GM23338 (cell line): ENCODE results near the gene CIAPIN1. TPM values are rescaled to one million over a fixed set of nuclear protein-coding genes. Genes with fewer than 3 reads are reported as not detected.

Source experiments
- ATAC-seq: fragments of 200-7000 bp; cut with Tn5 transposase; 3 replicates; pipeline ENCODE4 v1.9.1; 2020
- DNase-seq: peaks from one replicate; pipeline ENCODE4 v3.0.0-alpha.2; 2015; ENCODE audit warnings: low spot score
- H2AFZ ChIP-seq: fragments of 200-600 bp; sonication (generic); 2 replicates; pipeline ENCODE4 v1.8.0; 2016; ENCODE audit warnings: antibody characterized with exemption, mild to moderate bottlenecking, moderate library complexity
- H3F3A ChIP-seq: fragments of 200-600 bp; sonication (generic); replicated peaks from 2 replicates; pipeline ENCODE4 v1.8.0; 2017; ENCODE audit warnings: antibody characterized with exemption, mixed run types, low read depth
- H3K27ac ChIP-seq: fragments of 200-600 bp; sonication (generic); 2 replicates; pipeline ENCODE4 v1.6.1; 2016; ENCODE audit warnings: low read depth
- H3K27me3 ChIP-seq: fragments of 200-600 bp; sonication (generic); 2 replicates; pipeline ENCODE4 v1.8.0; 2016; ENCODE audit warnings: mild to moderate bottlenecking, mixed run types, moderate library complexity; ENCODE audit not compliant: insufficient read depth
- H3K36me3 ChIP-seq: fragments of 200-600 bp; sonication (generic); 2 replicates; pipeline ENCODE4 v1.8.0; 2016; ENCODE audit warnings: mild to moderate bottlenecking; ENCODE audit not compliant: insufficient read depth
- H3K4me1 ChIP-seq: fragments of 200-600 bp; sonication (generic); 2 replicates; pipeline ENCODE4 v1.8.0; 2016; ENCODE audit warnings: mild to moderate bottlenecking, moderate library complexity; ENCODE audit not compliant: insufficient read depth
- H3K4me2 ChIP-seq: fragments of 200-600 bp; sonication (generic); 2 replicates; pipeline ENCODE4 v1.7.1; 2017; ENCODE audit warnings: mixed run types
- H3K4me3 ChIP-seq: fragments of 200-600 bp; sonication (generic); 2 replicates; pipeline ENCODE4 v1.6.1; 2016; ENCODE audit warnings: mixed run types
- H3K79me2 ChIP-seq: fragments of 200-600 bp; sonication (generic); replicated peaks from 2 replicates; pipeline ENCODE4 v1.8.0; 2017; ENCODE audit warnings: mild to moderate bottlenecking; ENCODE audit not compliant: insufficient read depth
- H3K9me2 ChIP-seq: fragments of 200-600 bp; sonication (generic); 2 replicates; pipeline ENCODE4 v1.8.0; 2017; ENCODE audit not compliant: insufficient read depth
- H4K20me1 ChIP-seq: fragments of 200-600 bp; sonication (generic); replicated peaks from 2 replicates; pipeline ENCODE4 v1.8.0; 2017; ENCODE audit warnings: mild to moderate bottlenecking; ENCODE audit not compliant: insufficient read depth
- H3K27ac Mint-ChIP-seq: 2 replicates; pipeline ENCODE4 v1.8.0; 2020; ENCODE audit warnings: inconsistent platforms, mild to moderate bottlenecking, moderate library complexity, mixed read lengths
- H3K27me3 Mint-ChIP-seq: 3 replicates; pipeline ENCODE4 v1.8.0; 2022; ENCODE audit warnings: low read depth, mild to moderate bottlenecking, moderate library complexity, mixed read lengths, inconsistent platforms; ENCODE audit not compliant: insufficient read depth, poor library complexity
- H3K36me3 Mint-ChIP-seq: 3 replicates; pipeline ENCODE4 v1.8.0; 2021; ENCODE audit warnings: low read depth, mild to moderate bottlenecking, inconsistent platforms, moderate library complexity, mixed read lengths
- H3K4me1 Mint-ChIP-seq: 3 replicates; pipeline ENCODE4 v1.8.0; 2020; ENCODE audit warnings: mild to moderate bottlenecking, inconsistent platforms, mixed read lengths
- H3K4me3 Mint-ChIP-seq: 3 replicates; pipeline ENCODE4 v1.8.0; 2021; ENCODE audit warnings: moderate library complexity, mild to moderate bottlenecking, inconsistent platforms, mixed read lengths
- H3K9me3 Mint-ChIP-seq: 3 replicates; pipeline ENCODE4 v1.8.0; 2020; ENCODE audit warnings: moderate library complexity, mild to moderate bottlenecking, inconsistent platforms, mixed read lengths
- CREB1 ChIP-seq: fragments of 250-450 bp; sonication (Bioruptor Pico); IDR thresholded peaks from 2 replicates; pipeline ENCODE4 v1.5.0; 2020; ENCODE audit warnings: low read depth, mild to moderate bottlenecking, moderate library complexity
- ETS1 ChIP-seq: IDR thresholded peaks from 2 replicates; pipeline ENCODE4 v1.6.1; 2016; ENCODE audit warnings: antibody characterized with exemption
- EZH2 ChIP-seq: fragments of 200-600 bp; sonication (generic); IDR thresholded peaks from one replicate; pipeline ENCODE4 v1.8.0; 2017; ENCODE audit warnings: antibody characterized with exemption, mild to moderate bottlenecking, low read depth; ENCODE audit not compliant: unreplicated experiment
- EZH2phosphoT487 ChIP-seq: fragments of 200-600 bp; sonication (generic); IDR thresholded peaks from one replicate; pipeline ENCODE4 v1.8.1; 2018; ENCODE audit warnings: antibody characterized with exemption; ENCODE audit not compliant: unreplicated experiment
- NANOG ChIP-seq: IDR thresholded peaks from 2 replicates; pipeline ENCODE4 v1.6.1; 2016; ENCODE audit warnings: antibody characterized with exemption, borderline replicate concordance
- POLR2AphosphoS5 ChIP-seq: IDR thresholded peaks from 2 replicates; pipeline ENCODE4 v1.6.1; 2016; ENCODE audit warnings: antibody characterized with exemption, low read depth
- STAT1 ChIP-seq: IDR thresholded peaks from one replicate; pipeline ENCODE4 v1.6.1; 2016; ENCODE audit warnings: antibody characterized with exemption; ENCODE audit not compliant: unreplicated experiment
- ZNF114 ChIP-seq: fragments of 250-450 bp; sonication (Bioruptor Pico); IDR thresholded peaks from 2 replicates; pipeline ENCODE4 v1.5.0; 2020; ENCODE audit warnings: mild to moderate bottlenecking, moderate library complexity
- ZNF331 ChIP-seq: fragments of 250-450 bp; sonication (Bioruptor Pico); IDR thresholded peaks from 2 replicates; pipeline ENCODE4 v1.5.0; 2020; ENCODE audit warnings: low read depth, mild to moderate bottlenecking, moderate library complexity
- ZNF462 ChIP-seq: fragments of 250-450 bp; sonication (Bioruptor Pico); IDR thresholded peaks from 2 replicates; pipeline ENCODE4 v1.5.0; 2020; ENCODE audit warnings: mild to moderate bottlenecking, moderate library complexity
- polyA plus RNA-seq: library from polyadenylated mRNA; unstranded; fragments of >200 nt; fragmentation: Nextera tagmentation; extraction: Ambion mirVana; gene quantifications from 2 replicates; pipeline ENCODE4 v1.2.1, GENCODE V29; 2016
- total RNA-seq: library from RNA; depleted of rRNA; stranded (reverse); fragments of >200 nt; shearing (Covaris generic); gene quantifications from 2 replicates; pipeline ENCODE4 v1.2.3, GENCODE V29; 2014

The CIAPIN1 gene
- total and polyA plus RNA-seq, 2 experiments from 2014 or later, result 36.5 to 75.4 TPM

GRCh38 chr16:57480754-57481230 lies 33.6 kb upstream of the CIAPIN1 start:
- H3K27me3 Mint-ChIP-seq, result peaks cover 33% of the 10 kb centered on the region
- H3K27ac Mint-ChIP-seq, result no peak overlapping the region
- H3K4me3 Mint-ChIP-seq, result peak overlapping the region; percentile 83; the same call in 1 of the 3 replicates
- Histone ChIP-seq H3K27me3 (peaks cover 17% of the 10 kb centered on the region; the same call in 1 of the 2 replicates), H4K20me1 (0 out of 2 replicates have a peak, but pooled peaks cover 3% of the 10 kb centered on the region), H3K4me1 (peaks cover 40% of the 10 kb centered on the region), H3K4me2 (peak overlapping the region; percentile 84; the same call in 1 of the 2 replicates), H3K9me2 (no peaks in the 10 kb centered on the region), H3K36me3 (no peaks in the 10 kb centered on the region), H2AFZ (no peak overlapping the region), H3F3A (peaks cover 4% of the 10 kb centered on the region; the same call in 1 of the 2 replicates), H3K79me2 (no peaks in the 10 kb centered on the region; the same call in 1 of the 2 replicates), H3K4me3 (0 out of 2 replicates have a peak overlapping the region, but pooled peaks have one; percentile 56), H3K27ac (no peak overlapping the region)
- DNase-seq (no peak), ATAC-seq (no peak)
- H3K9me3 Mint-ChIP-seq, result no peaks in the 10 kb centered on the region
- TF ChIP-seq ZNF114 (CRISPR knock-in tag) (no peak), ETS1 (no peak), EZH2 (no peak)
- peaks cover 48% of the 10 kb centered on the region for H3K4me1 Mint-ChIP-seq
- H3K36me3 Mint-ChIP-seq, result no peaks in the 10 kb centered on the region; the same call in 2 of the 3 replicates

- DNase-seq (no peak), ATAC-seq (peak; percentile 0; the same call in 1 of the 3 replicates)
- peak overlapping the region; percentile 83 for H3K4me3 Mint-ChIP-seq
- H3K27me3 ChIP-seq, result peaks cover 12% of the 10 kb centered on the region; the same call in 1 of the 2 replicates
- H3K27ac Mint-ChIP-seq, result no peak overlapping the region
- H3K9me3 Mint-ChIP-seq, result no peaks in the 10 kb centered on the region
- H3K36me3 ChIP-seq, result no peaks in the 10 kb centered on the region
- no peaks in the 10 kb centered on the region for H3K9me2 ChIP-seq
- peaks cover 4% of the 10 kb centered on the region; the same call in 1 of the 2 replicates for H3F3A ChIP-seq
- no peaks in the 10 kb centered on the region; the same call in 2 of the 3 replicates for H3K36me3 Mint-ChIP-seq
- peaks cover 38% of the 10 kb centered on the region for H3K4me1 ChIP-seq
- no peaks in the 10 kb centered on the region; the same call in 1 of the 2 replicates for H3K79me2 ChIP-seq
- H3K4me1 Mint-ChIP-seq, result peaks cover 46% of the 10 kb centered on the region
- peak overlapping the region; percentile 84 for H3K4me2 ChIP-seq
- peaks cover 30% of the 10 kb centered on the region for H3K27me3 Mint-ChIP-seq
- peak overlapping the region; percentile 56 for H3K4me3 ChIP-seq
- no peak overlapping the region for H3K27ac ChIP-seq
- peak overlapping the region; percentile 60; the same call in 1 of the 2 replicates for H2AFZ ChIP-seq
- H4K20me1 ChIP-seq, result 0 out of 2 replicates have a peak, but pooled peaks cover 3% of the 10 kb centered on the region
- TF ChIP-seq ETS1 (no peak; the same call in 1 of the 2 replicates), ZNF331 (CRISPR knock-in tag) (no peak), ZNF462 (CRISPR knock-in tag) (no peak), EZH2phosphoT487 (no peak), STAT1 (no peak), ZNF114 (CRISPR knock-in tag) (no peak), NANOG (no peak), POLR2AphosphoS5 (no peak), CREB1 (no peak)
Observed at GRCh38 chr16:57479976-57480753, 33.0 kb upstream of the CIAPIN1 start.
